NCI-H2107 treated with DMSO at 0.1 percent for 48 hours (cell line): Measurements from ENCODE around the gene ELL2.
"Not testable (repeated sequence)": the region's sequence is repeated elsewhere in the genome, so short reads cannot be mapped to it uniquely, and the experiment has no call there.

Source experiments
- DNase-seq: peaks from one replicate; lab custom pipeline; 2025; ENCODE audit not compliant: unreplicated experiment; lab: John Stamatoyannopoulos, UW

The ELL2 gene

GRCh38 chr5:95909738-95910137, 51.9 kb downstream of the ELL2 start:
- DNase-seq = no peak

- DNase-seq = no peak
Observed at GRCh38 chr5:95908799-95909198, 52.9 kb downstream of the ELL2 start.

GRCh38 chr5:95907740-95908706, 53.6 kb downstream of the ELL2 start:
- DNase-seq = no peak

GRCh38 chr5:95907067-95907705, 54.5 kb downstream of the ELL2 start:
- no peak for DNase-seq

- DNase-seq = not testable (repeated sequence)
Observed at GRCh38 chr5:95906398-95906797, 55.3 kb downstream of the ELL2 start.

- DNase-seq = no peak
Observed at GRCh38 chr5:95904827-95905226, 56.8 kb downstream of the ELL2 start.

GRCh38 chr5:95903838-95904237, 57.8 kb downstream of the ELL2 start:
- no peak for DNase-seq

- DNase-seq = no peak
Observed at GRCh38 chr5:95901676-95902627, 59.7 kb downstream of the ELL2 start.

- DNase-seq = no peak
Observed at GRCh38 chr5:95900383-95900958, 61.2 kb downstream of the ELL2 start.

- DNase-seq = no peak
Observed at GRCh38 chr5:95899829-95900228, 61.8 kb downstream of the ELL2 start.

GRCh38 chr5:95899006-95899405, 62.6 kb downstream of the ELL2 start:
- no peak for DNase-seq

- no peak for DNase-seq
Observed at GRCh38 chr5:95895771-95896170, 65.9 kb downstream of the ELL2 start.

- no peak for DNase-seq
Observed at GRCh38 chr5:95895251-95895650, 66.4 kb downstream of the ELL2 start.

GRCh38 chr5:95892784-95893354, 68.8 kb downstream of the ELL2 start:
- DNase-seq = no peak

GRCh38 chr5:95891499-95891898, 70.2 kb downstream of the ELL2 start:
- DNase-seq = no peak

GRCh38 chr5:95889076-95889475, 72.6 kb downstream of the ELL2 start:
- no peak for DNase-seq

- no peak for DNase-seq
Observed at GRCh38 chr5:95887977-95888376, 73.7 kb downstream of the ELL2 start.

- DNase-seq = no peak
Observed at GRCh38 chr5:95886340-95887044, 75.2 kb downstream of the ELL2 start.

GRCh38 chr5:95884511-95884910, 77.1 kb downstream of the ELL2 start:
- no peak for DNase-seq

- DNase-seq = no peak
Observed at GRCh38 chr5:95884017-95884325, 77.7 kb downstream of the ELL2 start.
